GM12873 (cell line): ENCODE measurements around the gene KCNJ5.

Source experiments
- TF ChIP-seq, protein P1 (sequence below): IDR thresholded peaks from 2 replicates; pipeline ENCODE4 v1.5.1; 2012; ENCODE audit warnings: low read depth, mild to moderate bottlenecking, moderate library complexity, low read length, control low read depth; ENCODE audit not compliant: insufficient read depth; ENCODE audit errors: missing control alignments

KCNJ5 gene

DNA sequence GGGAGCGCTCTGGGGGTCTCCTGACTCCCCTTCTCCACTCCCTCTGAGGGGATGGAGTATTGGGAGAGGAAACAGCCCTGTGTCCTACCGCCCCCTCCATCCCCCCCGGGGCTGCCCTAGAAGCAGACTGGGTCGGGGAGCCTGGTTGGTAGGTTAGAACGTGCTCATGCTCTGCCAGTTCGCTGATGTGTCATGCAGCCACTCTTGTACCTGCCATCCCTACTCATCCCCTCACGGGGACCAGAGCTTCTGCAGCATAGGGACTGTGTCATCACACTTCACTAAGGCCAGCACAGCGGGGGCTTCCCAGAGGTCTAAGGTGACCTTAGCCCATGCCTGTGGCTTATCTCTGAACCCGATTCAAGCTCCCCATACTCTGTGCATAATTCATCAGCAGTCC lies 28.8 kb upstream of the KCNJ5 start:
- TF ChIP-seq, protein P1, sequence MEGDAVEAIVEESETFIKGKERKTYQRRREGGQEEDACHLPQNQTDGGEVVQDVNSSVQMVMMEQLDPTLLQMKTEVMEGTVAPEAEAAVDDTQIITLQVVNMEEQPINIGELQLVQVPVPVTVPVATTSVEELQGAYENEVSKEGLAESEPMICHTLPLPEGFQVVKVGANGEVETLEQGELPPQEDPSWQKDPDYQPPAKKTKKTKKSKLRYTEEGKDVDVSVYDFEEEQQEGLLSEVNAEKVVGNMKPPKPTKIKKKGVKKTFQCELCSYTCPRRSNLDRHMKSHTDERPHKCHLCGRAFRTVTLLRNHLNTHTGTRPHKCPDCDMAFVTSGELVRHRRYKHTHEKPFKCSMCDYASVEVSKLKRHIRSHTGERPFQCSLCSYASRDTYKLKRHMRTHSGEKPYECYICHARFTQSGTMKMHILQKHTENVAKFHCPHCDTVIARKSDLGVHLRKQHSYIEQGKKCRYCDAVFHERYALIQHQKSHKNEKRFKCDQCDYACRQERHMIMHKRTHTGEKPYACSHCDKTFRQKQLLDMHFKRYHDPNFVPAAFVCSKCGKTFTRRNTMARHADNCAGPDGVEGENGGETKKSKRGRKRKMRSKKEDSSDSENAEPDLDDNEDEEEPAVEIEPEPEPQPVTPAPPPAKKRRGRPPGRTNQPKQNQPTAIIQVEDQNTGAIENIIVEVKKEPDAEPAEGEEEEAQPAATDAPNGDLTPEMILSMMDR, result no peak

DNA sequence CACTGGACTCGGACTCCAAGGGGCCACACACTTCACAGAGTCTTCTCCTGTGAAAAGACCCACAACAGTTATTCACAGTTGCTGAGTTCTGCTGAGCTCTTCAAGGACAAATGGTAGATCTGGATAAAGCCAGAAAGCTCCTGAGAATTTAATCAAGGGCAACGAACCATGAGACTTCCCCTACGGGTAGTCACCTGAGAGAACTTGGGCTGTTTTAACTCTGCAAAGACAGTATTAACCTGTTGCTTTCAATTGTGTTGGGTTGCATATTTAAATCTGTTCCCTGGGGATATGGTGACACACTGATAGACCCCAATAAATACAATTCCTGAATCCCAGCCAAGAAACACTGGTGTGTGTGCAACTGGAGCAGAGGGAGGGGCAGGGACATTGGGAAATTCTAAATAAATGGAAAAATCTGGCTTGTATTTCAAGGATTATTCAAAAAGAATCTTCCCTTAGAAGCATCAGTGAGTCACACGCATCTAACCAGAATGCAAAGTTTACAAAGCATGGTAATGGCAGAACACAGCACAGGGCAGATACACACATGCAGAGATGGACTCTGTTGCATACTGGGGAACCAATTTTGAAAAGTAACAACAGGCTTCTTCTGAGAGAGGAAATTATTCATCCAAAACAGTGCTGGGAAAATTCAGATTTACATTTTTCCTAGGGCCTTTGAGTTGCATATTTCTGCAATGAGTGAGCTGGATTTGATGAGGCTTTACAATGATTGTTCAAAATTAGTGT lies 28.1 kb upstream of the KCNJ5 start:
- TF ChIP-seq, protein P1, result no peak

DNA sequence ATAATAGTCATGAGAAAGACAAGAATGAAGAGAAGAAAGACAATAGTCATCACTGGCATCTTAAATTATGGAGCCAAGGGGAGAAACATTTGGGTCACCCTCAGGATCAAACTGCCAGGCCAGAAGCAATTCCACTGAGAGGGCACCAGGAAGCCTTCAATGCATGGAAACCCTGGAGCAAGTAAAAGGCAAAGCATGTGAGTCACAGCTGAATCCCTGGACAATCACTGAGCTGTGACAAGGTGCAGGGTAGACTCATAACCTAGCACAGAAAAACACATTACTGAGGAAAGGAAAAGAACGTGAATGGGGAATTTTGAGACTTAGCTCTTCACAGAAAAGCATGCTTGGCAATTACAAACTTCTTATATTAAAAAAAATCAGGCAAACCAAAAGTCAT lies 25.7 kb upstream of the KCNJ5 start:
- TF ChIP-seq, protein P1, result no peak

DNA sequence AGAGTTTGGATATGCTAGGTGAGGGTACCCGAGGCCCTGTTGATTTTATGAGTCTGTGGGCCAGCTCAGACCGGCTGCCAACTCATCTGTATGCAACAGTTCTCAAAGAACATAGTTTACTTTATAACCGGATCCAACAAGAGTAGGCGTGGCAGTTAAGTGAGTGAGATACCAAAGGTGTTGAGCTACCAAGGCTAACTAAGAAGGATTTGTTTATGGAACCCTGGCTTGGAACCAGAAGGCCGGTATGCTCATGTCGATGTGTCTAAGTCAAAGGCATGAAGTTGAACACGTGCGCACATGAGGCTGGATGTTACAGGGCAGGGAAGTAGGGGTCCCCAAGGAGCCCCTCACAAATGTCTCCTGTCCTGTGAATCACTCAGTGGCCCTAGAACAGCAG lies 23.9 kb upstream of the KCNJ5 start, which contains the start of gene KCNJ1:
Gene KCNJ1, minus strand, starts transcription at position 20 of the 400 bp plus-strand sequence. CDS start 27,053 bp downstream, outside the sequence.
- TF ChIP-seq, protein P1, result no peak

DNA sequence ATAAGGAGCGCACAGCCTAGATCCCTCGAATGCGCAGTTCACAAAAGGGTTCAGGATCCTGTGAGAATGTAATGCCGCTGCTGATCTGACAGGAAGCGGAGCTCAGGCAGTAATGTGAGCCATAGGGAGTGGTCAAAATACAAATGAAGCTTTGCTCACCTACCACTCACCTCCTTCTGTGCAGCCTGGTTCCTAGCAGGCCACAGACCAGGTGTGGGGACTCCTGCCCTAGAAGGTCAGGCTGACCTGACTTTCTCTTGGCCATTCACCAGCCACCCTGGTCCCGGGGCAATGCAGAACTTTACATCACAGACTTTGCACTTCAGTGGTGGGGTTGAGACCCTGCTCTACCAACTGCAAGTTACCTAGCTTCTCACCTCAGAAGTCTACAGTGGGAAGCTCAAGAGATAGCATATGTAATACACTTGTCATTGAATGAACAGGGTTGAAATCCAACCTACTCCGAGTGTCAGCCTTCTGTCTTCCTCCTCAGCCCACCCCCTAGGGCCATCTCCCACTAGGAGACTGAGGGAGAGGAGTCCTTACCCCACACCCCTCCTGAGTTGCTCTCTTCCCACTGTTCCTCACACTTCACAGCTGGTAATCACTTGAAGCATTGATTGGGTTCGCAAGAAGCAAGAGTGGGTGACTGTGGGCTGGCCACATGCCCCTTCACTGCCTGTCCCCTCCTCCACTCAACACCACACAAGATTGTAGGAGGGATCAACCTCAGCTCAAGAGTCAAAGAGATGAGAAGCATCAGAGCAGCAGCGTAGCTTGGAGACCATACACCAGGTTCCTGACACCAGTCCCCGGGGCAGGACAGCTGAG lies 22.1 kb upstream of the KCNJ5 start:
- TF ChIP-seq, protein P1, result no peak

DNA sequence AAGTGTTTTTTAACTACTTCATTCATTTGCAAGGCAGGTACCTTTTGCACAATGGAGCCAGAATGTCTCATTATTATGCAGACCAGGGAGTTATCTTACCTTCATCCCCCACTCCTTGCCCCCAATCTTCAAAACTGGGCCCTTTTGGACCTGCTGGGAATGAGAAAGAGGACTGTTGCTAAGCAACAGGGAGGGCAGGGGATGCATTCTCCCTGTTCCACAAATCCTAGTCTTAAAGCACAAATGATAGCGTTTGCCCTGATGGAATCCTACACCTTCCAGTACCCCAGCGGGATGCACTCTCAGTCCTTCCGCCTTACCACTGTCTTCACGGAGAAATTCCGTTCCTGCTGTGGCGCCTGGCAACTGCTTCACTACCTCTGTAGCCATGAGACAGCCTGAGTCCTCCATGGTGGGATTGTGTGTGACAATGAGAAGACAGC lies 20.0 kb upstream of the KCNJ5 start:
- TF ChIP-seq, protein P1, result no peak

DNA sequence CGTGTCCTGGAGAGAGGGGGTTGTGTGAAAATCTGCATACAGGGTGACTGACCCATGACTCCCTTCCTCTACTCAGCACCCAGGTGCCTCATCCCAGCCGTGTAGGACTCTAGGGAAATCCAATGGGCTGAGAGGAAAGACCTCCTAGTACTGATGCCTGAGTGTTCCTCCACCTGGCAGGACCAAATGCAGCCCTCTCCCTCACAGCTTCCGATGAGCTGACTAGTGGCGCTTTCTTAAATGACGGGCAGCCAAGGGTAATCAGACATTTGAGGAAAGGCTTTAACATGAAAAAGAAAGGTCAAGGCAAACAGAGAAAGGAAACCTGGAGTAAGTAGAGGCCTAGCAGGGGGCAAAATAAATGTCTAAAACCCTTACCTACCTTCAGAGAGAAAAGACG lies 19.1 kb upstream of the KCNJ5 start:
- TF ChIP-seq, protein P1, result no peak
